Measurements from ENCODE around the gene CITED2.

- TF ChIP-seq CREB1 (CRISPR knock-in tag; IDR thresholded peaks at IDR 0.05; ENCODE audit: low read depth) (no peak), CTCF (conservative IDR thresholded peaks at IDR 0.05; ENCODE audit: low read depth in 2 of 2) (no peak), ZNF114 (CRISPR knock-in tag; IDR thresholded peaks at IDR 0.05) (no peak), REST (IDR thresholded peaks at IDR 0.05; ENCODE audit: unreplicated experiment) (no peak), EZH2 (IDR thresholded peaks at IDR 0.05; ENCODE audit: low read depth, unreplicated experiment) (no peak)
These were observed 47.4 kb downstream of the CITED2 start for GRCh38 chr6:139327038-139327437.
